K562 (cell line): Measurements from ENCODE around the gene ZCCHC17. TPM values are rescaled to one million over a fixed set of nuclear protein-coding genes. Genes with fewer than 3 reads are reported as not detected.

Experiments used
- ATAC-seq: fragments of 200-7000 bp; cut with Tn5 transposase; 3 replicates; pipeline ENCODE4 v1.9.1; 2020; ENCODE audit warnings: moderate library complexity
- BruUV-seq: library from RNA; stranded (reverse); fragments of 400-500 nt; replicated peaks from 2 replicates; lab custom pipeline; 2021; lab: Mats Ljungman, UMichigan
- CTCF ChIA-PET: fragments of 300-600 bp; formaldehyde crosslinking; extraction: SDS; loops from one replicate; lab custom pipeline; 2021; ENCODE audit warnings: low intra/inter-chr PET ratio; lab: Yijun Ruan, JAX
- POLR2A ChIA-PET: fragments of 300-600, 350-650 bp; sonication (Branson Sonifier 250); formaldehyde crosslinking; extraction: SDS; loops from one replicate; lab custom pipeline; 2021; ENCODE audit warnings: antibody characterized with exemption, inconsistent platforms; lab: Yijun Ruan, JAX
- DNase-seq, 4 experiments: peaks; one replicate each; pipeline versions ENCODE4 v3.0.0 to v3.0.0-alpha.2; 2011 to 2018; ENCODE audit warnings: low spot score in 3 of 4, mixed read lengths in 3 of 4; ENCODE audit errors: extremely low read depth in 1 of 4
- FAIRE-seq: peaks from 2 replicates; lab custom pipeline; 2011; peaks lifted over from hg19 to GRCh38; lab: Jason Lieb, UNC
- H2AFZ ChIP-seq: 2 replicates; pipeline ENCODE4 v1.6.0; 2011; ENCODE audit warnings: low read depth, low read length, control low read depth, inconsistent platforms
- H3K27ac ChIP-seq: fragments of 200-600 bp; 3 replicates; pipeline ENCODE4 v1.8.0; 2011; ENCODE audit warnings: low read depth, mild to moderate bottlenecking, control low read depth, inconsistent platforms, low read length, moderate library complexity, mixed read lengths; ENCODE audit errors: extremely low read depth
- H3K27me3 ChIP-seq, 2 experiments: fragments of 300-600 bp in 1 of 2; 2 replicates in 1 of 2; 3 replicates in 1 of 2; pipeline versions ENCODE4 v1.6.0 to v1.8.0; 2011; ENCODE audit warnings: inconsistent platforms in 2 of 2, low read length in 2 of 2, mild to moderate bottlenecking in 1 of 2, mixed read lengths in 1 of 2, moderate library complexity in 1 of 2; ENCODE audit not compliant: control insufficient read depth in 2 of 2, insufficient read depth in 2 of 2
- H3K36me3 ChIP-seq: fragments of 300-600 bp; 3 replicates; pipeline ENCODE4 v1.8.0; 2011; ENCODE audit warnings: mild to moderate bottlenecking, low read length, inconsistent platforms; ENCODE audit not compliant: control insufficient read depth, insufficient read depth
- H3K4me1 ChIP-seq, 2 experiments: fragments of 200-600 bp in 1 of 2; replicated peaks in 1 of 2; 2 replicates in 1 of 2; 3 replicates in 1 of 2; pipeline versions ENCODE4 v1.5.1 to v1.8.0; 2011; ENCODE audit warnings: inconsistent platforms in 2 of 2, low read length in 2 of 2, mild to moderate bottlenecking in 1 of 2, mixed read lengths in 1 of 2, moderate library complexity in 1 of 2; ENCODE audit not compliant: control insufficient read depth in 2 of 2, insufficient read depth in 2 of 2
- H3K4me2 ChIP-seq: 2 replicates; pipeline ENCODE4 v1.6.1; 2011; ENCODE audit warnings: low read length, control low read depth, inconsistent platforms, mixed read lengths; ENCODE audit not compliant: insufficient read depth
- H3K4me3 ChIP-seq: fragments of 200-600 bp; sonication (generic), shearing (Covaris generic); 2 replicates; pipeline ENCODE4 v1.5.1; 2016; ENCODE audit warnings: control low read depth, inconsistent platforms
- H3K79me2 ChIP-seq: fragments of 200-600 bp; 3 replicates; pipeline ENCODE4 v1.8.0; 2011; ENCODE audit warnings: low read length, inconsistent platforms; ENCODE audit not compliant: control insufficient read depth, insufficient read depth
- H3K9ac ChIP-seq, 2 experiments: 2 replicates each; pipeline versions ENCODE4 v1.6.0 to v1.6.1; 2011; ENCODE audit warnings: low read depth in 2 of 2, low read length in 2 of 2, control low read depth in 1 of 2, inconsistent platforms in 1 of 2, mild to moderate bottlenecking in 1 of 2, mixed read lengths in 1 of 2; ENCODE audit not compliant: insufficient read depth in 1 of 2
- H3K9me1 ChIP-seq: one replicate; pipeline ENCODE4 v1.6.0; 2011; ENCODE audit warnings: inconsistent platforms, mild to moderate bottlenecking, low read length, moderate library complexity; ENCODE audit not compliant: control insufficient read depth, insufficient read depth
- H3K9me3 ChIP-seq: replicated peaks from 2 replicates; pipeline ENCODE4 v1.5.1; 2011; ENCODE audit warnings: low read depth, low read length, inconsistent platforms; ENCODE audit not compliant: control insufficient read depth, insufficient read depth
- H4K20me1 ChIP-seq: replicated peaks from 2 replicates; pipeline ENCODE4 v1.6.1; 2011; ENCODE audit warnings: low read length, inconsistent platforms, mixed read lengths; ENCODE audit not compliant: control insufficient read depth, insufficient read depth
- CBX5 ChIP-seq: IDR thresholded peaks from 2 replicates; pipeline ENCODE4 v1.6.1; 2014; ENCODE audit warnings: low read depth, borderline replicate concordance
- E4F1 ChIP-seq: fragments of 250-450 bp; sonication (Bioruptor Pico); IDR thresholded peaks from 2 replicates; pipeline ENCODE4 v1.5.0; 2021; ENCODE audit warnings: mild to moderate bottlenecking, borderline replicate concordance
- ELF2 ChIP-seq: fragments of 250-450 bp; sonication (Bioruptor Pico); IDR thresholded peaks from 2 replicates; pipeline ENCODE4 v1.5.0; 2021; ENCODE audit warnings: mild to moderate bottlenecking
- GABPB1 ChIP-seq: sonication (generic); formaldehyde crosslinking; IDR thresholded peaks from 2 replicates; pipeline ENCODE4 v1.8.0; 2022; ENCODE audit warnings: mild to moderate bottlenecking, missing genetic modification reagents
- HDAC8 ChIP-seq: fragments of 450-650 bp; IDR thresholded peaks from 2 replicates; pipeline ENCODE4 v1.6.1; 2016; ENCODE audit warnings: mild to moderate bottlenecking, missing genetic modification characterization, moderate library complexity, missing compliant biosample characterization
- HEY1 ChIP-seq: fragments of 250-450 bp; sonication (Bioruptor Pico); IDR thresholded peaks from 2 replicates; pipeline ENCODE4 v1.5.0; 2020; ENCODE audit warnings: mild to moderate bottlenecking, moderate library complexity, borderline replicate concordance
- JUND ChIP-seq, 2 experiments: IDR thresholded peaks; 2 replicates in 1 of 2; 3 replicates in 1 of 2; pipeline ENCODE4 v1.6.1; 2011; ENCODE audit warnings: borderline replicate concordance in 2 of 2, low read depth in 2 of 2, low read length in 2 of 2, improper control_type of control experiment in 1 of 2, missing biosample characterization in 1 of 2, missing genetic modification characterization in 1 of 2, missing genetic modification reagents in 1 of 2
- POU5F1 ChIP-seq: fragments of 150-350 bp; IDR thresholded peaks from 2 replicates; pipeline ENCODE4 v1.6.1; 2014; ENCODE audit warnings: borderline replicate concordance, low read length, low read depth, mild to moderate bottlenecking; ENCODE audit not compliant: partially characterized antibody
- SMARCA4 ChIP-seq: fragments of 450-650 bp; IDR thresholded peaks from 2 replicates; pipeline ENCODE4 v1.6.1; 2016
- SP2 ChIP-seq: IDR thresholded peaks from 2 replicates; pipeline ENCODE4 v1.6.1; 2011; ENCODE audit warnings: mild to moderate bottlenecking, low read depth, low read length, moderate library complexity; ENCODE audit not compliant: poor library complexity, severe bottlenecking; ENCODE audit errors: extremely low read depth
- STAT5B ChIP-seq: fragments of 250-450 bp; sonication (Bioruptor Pico); IDR thresholded peaks from 2 replicates; pipeline ENCODE4 v1.8.0; 2021; ENCODE audit warnings: mild to moderate bottlenecking, inconsistent platforms
- ZBTB5 ChIP-seq: fragments of 450-650 bp; IDR thresholded peaks from 2 replicates; pipeline ENCODE4 v1.6.1; 2017; ENCODE audit warnings: antibody characterized with exemption
- ZNF175 ChIP-seq: fragments of 200-800 bp; sonication (Bioruptor generic); IDR thresholded peaks from 2 replicates; pipeline ENCODE4 v1.6.1; 2016; ENCODE audit warnings: low read depth, mild to moderate bottlenecking, missing genetic modification characterization, missing compliant biosample characterization
- ZNF239 ChIP-seq: fragments of 250-450 bp; sonication (Bioruptor Pico); IDR thresholded peaks from 2 replicates; pipeline ENCODE4 v1.4.0; 2020; ENCODE audit warnings: mild to moderate bottlenecking
- ZNF436 ChIP-seq: fragments of 250-450, 450-650 bp; sonication (Bioruptor Pico); formaldehyde crosslinking; IDR thresholded peaks from 2 replicates; pipeline ENCODE4 v1.7.0; 2020; ENCODE audit warnings: mild to moderate bottlenecking
- ZNF561 ChIP-seq: fragments of 450-650 bp; formaldehyde crosslinking; conservative IDR thresholded peaks from 2 replicates; pipeline ENCODE4 v1.4.0; 2020; ENCODE audit warnings: mild to moderate bottlenecking, moderate library complexity
- ZNF639 ChIP-seq, 2 experiments: fragments of 200-800 bp in 1 of 2; sonication (Bioruptor generic) in 1 of 2; sonication (generic) in 1 of 2; formaldehyde crosslinking in 1 of 2; IDR thresholded peaks in 1 of 2; conservative IDR thresholded peaks in 1 of 2; 2 replicates each; pipeline versions ENCODE4 v1.5.0 to v1.6.1; 2016 to 2020; ENCODE audit warnings: missing compliant biosample characterization in 1 of 2, missing genetic modification characterization in 1 of 2, missing genetic modification reagents in 1 of 2
- WGBS: fragments of 100-300 bp; shearing (Covaris generic); methylation state at CpG from one replicate; pipeline ENCODE4 v1.1.6; 2016; ENCODE audit warnings: low coverage, mixed read lengths; ENCODE audit not compliant: insufficient coverage; ENCODE audit errors: missing lambda C conversion rate; 5-methylcytosine and 5-hydroxymethylcytosine counted together
- in situ Hi-C: fragments of 300-500 bp; cut with MboI; formaldehyde crosslinking; loops from 4 replicates; pipeline ENCODE4 v1.15.0; 2018; ENCODE audit warnings: inconsistent platforms, mixed read lengths
- intact Hi-C: fragments of 100-400 bp; cut with micrococcal nuclease; formaldehyde crosslinking; loops from 2 replicates; pipeline ENCODE4 v1.14.2; 2022
- polyA plus RNA-seq, 8 experiments: library from polyadenylated mRNA; depleted of rRNA in 4 of 8; stranded (reverse) in 5 of 8; unstranded in 3 of 8; fragments of >200 nt; fragmentation: Nextera tagmentation in 2 of 8; fragmentation: Illumina TruSeq in 1 of 8; extraction: Ambion mirVana in 2 of 8; extraction: Trizol in 1 of 8; gene quantifications; 2 replicates each; pipeline versions ENCODE4 v1.2.1 to v1.2.3, GENCODE V29; 2011 to 2014; ENCODE audit warnings: inconsistent platforms in 1 of 8, missing spikeins in 1 of 8
- total RNA-seq, 7 experiments: library from RNA; depleted of rRNA in 6 of 7; stranded (reverse); fragments of >200 nt in 6 of 7; fragmentation: Illumina TruSeq in 2 of 7; extraction: Trizol in 2 of 7; gene quantifications; 2 replicates each; pipeline versions ENCODE4 v1.2.1 to v1.2.3, GENCODE V29; 2011 to 2021; ENCODE audit warnings: low replicate concordance in 1 of 7

ZCCHC17 gene
- total and polyA plus RNA-seq, 9 of the 15 experiments (the other 6 are each of a cell fraction or from before 2014, with no cell fraction given) = 46.9 to 150 (median 74.7) TPM

GRCh38 chr1:31345635-31346034, 48.8 kb downstream of the ZCCHC17 start:
- CTCF ChIA-PET = no interaction called here
- intact Hi-C loops = no loop called here
- 85% methylated on average over 2 of the region's 2 CpGs for WGBS

More at GRCh38 chr1:31345635-31346034, 48.8 kb downstream of the ZCCHC17 start:
- Histone ChIP-seq H4K20me1 (no peaks in the 10 kb centered on the region), H3K4me3 (no peak overlapping the region), H3K79me2 (no peaks in the 10 kb centered on the region)
- DNase-seq = no peak
- no peak for TF ChIP-seq HDAC8
- no peak for TF ChIP-seq E4F1 (CRISPR knock-in tag)
- no peak for TF ChIP-seq ZNF239 (CRISPR knock-in tag)
- no peak for TF ChIP-seq ELF2
- no peak for TF ChIP-seq HEY1 (CRISPR knock-in tag)
- TF ChIP-seq GABPB1 (CRISPR knock-in tag) = no peak
- no peak for TF ChIP-seq SMARCA4
- TF ChIP-seq CBX5 = no peak
- no peak for TF ChIP-seq JUND (IDR thresholded peaks at IDR 0.05; ENCODE audit: borderline replicate concordance, low read depth, low read length)
- TF ChIP-seq JUND (tag; IDR thresholded peaks at IDR 0.05; ENCODE audit: borderline replicate concordance, low read depth, low read length) = no peak
- TF ChIP-seq POU5F1 = no peak
- no peak for TF ChIP-seq SP2
- no peak for TF ChIP-seq STAT5B (CRISPR knock-in tag)
- no peak for TF ChIP-seq ZBTB5
- TF ChIP-seq ZNF561 (CRISPR knock-in tag) = no peak
- TF ChIP-seq ZNF436 (CRISPR knock-in tag) = no peak
- no peak for TF ChIP-seq ZNF175
- no peak for TF ChIP-seq ZNF639 (CRISPR knock-in tag; conservative IDR thresholded peaks at IDR 0.05 in 1 of 2, IDR thresholded peaks at IDR 0.05 in 1 of 2)
- TF ChIP-seq, all 486 proteins: peak for 0
- no peaks in the 10 kb centered on the region for H3K27me3 ChIP-seq
- in situ Hi-C loops = no loop called here
- H3K4me2 ChIP-seq = no peak overlapping the region
- no peaks in the 10 kb centered on the region for H3K9me3 ChIP-seq
- no peak overlapping the region for H3K27ac ChIP-seq
- no peaks in the 10 kb centered on the region for H3K4me1 ChIP-seq
- no peak for ATAC-seq
- POLR2A ChIA-PET = no interaction called here
- H3K9ac ChIP-seq = no peak overlapping the region
- peaks cover 44% of the 10 kb centered on the region; the same call in 2 of the 3 replicates for H3K36me3 ChIP-seq
- BruUV-seq = no TSS peak
- no peaks in the 10 kb centered on the region for H3K9me1 ChIP-seq
- no peak overlapping the region for H2AFZ ChIP-seq
- no peak for FAIRE-seq
